Right lung (tissue), 5 donors: ENCODE results near the gene TLE2. TPM values are rescaled to one million over a fixed set of nuclear protein-coding genes. Genes with fewer than 3 reads are reported as not detected.
A peak's percentile ranks its signal among the peaks of the same experiment; 100 is the strongest.
"Not testable (repeated sequence)": the region's sequence is repeated elsewhere in the genome, so short reads cannot be mapped to it uniquely, and the experiment has no call there.

Experiments
- DNase-seq, 2 donors: peaks; one replicate each; pipeline ENCODE4 v3.0.0-alpha.2; 2013
- polyA plus RNA-seq, 5 donors: library from polyadenylated mRNA; unstranded; fragments of 120-200 nt; gene quantifications; one replicate each; pipeline versions ENCODE4 v1.2.1 to v1.2.3, GENCODE V29; 2013; ENCODE audit warnings: inconsistent platforms in 1 of 5, low replicate concordance in 1 of 5; ENCODE audit not compliant: insufficient read length in 5 of 5, insufficient read depth in 1 of 5

Gene TLE2
- polyA plus RNA-seq, 5 donors = 136 to 267 (median 184) TPM

DNA sequence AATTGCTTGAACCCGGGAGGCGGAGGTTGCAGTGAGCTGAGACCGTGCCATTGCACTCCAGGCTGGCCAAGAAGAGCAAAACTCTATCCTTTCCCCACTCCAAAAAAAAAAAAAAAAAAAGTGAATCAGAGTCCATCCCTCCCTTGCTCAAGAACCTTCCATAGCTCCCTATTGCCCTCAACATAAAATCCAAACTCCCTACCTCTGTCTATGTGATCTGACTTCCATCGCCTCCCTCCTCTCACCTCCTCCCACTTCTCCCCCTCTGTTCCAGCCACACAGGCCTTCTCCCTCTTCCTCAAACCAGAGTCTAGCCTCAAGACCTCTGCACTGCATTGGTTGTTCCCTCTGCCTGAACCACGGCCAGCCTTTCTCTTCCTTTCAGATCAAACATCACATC is 10.0 kb upstream of the TLE2 start:
- no peak for DNase-seq

DNA sequence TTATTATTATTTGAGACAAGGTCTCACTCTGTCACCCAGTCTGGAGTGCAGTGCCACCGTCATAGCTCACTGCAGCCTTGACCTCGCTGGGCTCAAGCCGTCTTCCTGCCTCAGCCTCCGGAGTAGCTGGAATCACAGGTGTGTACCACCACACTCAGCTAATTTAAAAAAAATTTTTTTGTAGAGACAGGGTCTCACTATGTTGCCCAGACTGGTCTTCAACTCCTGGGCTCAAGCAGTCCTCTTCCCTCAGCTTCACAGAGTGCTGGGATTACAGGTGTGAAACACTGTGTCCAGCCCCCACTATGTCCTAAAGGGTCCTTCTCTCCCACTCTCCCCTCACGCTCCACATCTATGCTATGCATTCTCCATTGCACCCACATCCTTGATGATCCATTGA is 9.1 kb upstream of the TLE2 start:
- DNase-seq = no peak

DNA sequence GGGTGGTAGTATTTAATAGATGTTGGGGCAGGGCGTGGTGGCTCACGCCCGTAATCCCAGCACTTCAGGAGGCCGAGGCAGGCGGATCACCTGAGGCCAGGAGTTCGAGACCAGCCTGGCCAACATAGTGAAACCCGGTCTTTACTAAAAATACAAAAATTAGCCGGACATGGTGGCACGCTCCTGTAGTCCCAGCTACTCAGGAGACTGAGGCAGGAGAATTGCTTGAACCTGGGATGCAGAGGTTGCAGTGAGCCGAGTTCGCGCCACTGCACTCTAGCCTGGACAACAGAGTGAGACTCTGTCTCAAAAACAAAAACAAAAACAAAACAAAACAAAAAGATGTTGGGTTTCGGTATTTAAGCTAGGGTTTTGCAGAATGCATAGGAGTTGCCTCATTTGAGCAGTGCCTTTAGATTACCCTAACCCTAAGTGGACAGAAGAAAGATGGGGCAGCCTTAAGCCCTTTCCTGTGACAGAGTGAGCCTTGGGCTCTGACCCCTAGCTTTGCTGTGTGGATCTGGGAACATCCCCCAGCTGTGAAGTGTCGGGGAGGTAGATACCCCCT is 8.0 kb upstream of the TLE2 start:
- not testable (repeated sequence) for DNase-seq

DNA sequence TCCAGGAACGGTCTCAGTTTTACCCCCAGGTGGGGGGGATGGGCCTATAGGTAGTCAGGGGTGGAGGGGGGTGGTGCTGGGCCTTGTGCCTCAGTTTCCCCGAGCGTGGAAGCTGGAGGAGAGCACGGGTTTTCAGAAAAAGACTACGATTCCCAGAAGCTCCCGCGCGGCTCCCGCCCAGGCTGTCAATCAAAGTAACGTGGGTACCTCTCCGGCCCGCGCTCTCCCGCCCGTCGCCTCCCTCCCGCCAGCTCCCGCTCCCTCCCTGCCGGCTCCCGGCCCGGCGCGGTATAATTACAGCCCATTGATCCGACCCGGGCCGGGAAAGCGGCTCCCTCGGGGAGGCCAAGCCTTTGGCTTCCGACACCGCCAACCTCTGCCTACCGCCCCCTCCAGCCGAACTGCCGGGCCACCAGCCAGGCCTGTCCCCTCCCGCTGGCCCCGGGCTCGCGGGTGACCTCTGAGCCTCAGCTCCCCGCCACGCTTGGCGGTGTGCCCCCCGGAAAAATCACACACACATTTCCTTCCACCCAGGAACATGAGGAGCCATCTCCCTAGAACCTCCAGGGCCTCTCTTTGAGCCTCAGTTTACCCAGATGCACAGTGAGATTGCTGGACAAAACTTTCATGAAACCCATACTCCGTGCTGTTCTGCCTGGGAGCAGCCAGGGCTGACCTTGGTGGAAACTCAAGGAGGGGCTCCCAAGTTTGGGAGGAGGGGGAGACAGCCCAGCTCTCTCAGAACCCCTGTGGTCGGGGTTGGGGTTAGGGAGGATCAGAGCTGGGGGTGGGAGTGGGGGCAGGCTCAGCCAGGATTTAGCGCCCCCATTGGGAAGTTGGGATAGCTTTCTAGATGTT is 7.3 kb upstream of the TLE2 start:
- DNase-seq = peak; percentile 96 to 97

DNA sequence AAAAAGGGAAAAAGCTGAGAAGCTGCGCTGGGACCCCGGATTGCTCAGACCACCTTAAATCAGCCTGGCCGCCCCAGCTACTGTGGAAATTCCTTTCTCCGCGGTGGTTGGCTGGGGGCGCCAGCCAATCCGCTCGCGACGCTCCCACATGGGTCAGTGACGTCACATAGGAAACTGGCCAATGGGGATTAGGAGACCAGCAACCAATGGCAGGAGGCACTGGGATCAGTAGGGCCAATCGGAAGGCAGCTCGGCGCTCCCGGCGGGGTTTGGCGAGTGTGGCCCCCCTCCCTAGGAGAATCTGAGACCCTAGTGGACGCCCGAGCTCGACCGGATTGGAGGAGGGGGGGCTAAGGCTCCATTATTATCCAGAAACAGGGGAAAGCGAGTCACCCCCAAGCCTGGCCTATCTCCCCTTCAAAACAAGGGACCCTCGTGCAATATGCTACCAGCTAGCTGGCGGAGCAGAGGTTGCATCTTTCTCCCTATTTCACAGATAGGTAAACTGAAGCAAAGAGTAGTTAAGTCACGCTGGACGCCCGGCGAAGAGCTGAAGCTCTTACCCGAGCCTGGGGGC is 6.5 kb upstream of the TLE2 start:
- DNase-seq = peak; percentile 100

DNA sequence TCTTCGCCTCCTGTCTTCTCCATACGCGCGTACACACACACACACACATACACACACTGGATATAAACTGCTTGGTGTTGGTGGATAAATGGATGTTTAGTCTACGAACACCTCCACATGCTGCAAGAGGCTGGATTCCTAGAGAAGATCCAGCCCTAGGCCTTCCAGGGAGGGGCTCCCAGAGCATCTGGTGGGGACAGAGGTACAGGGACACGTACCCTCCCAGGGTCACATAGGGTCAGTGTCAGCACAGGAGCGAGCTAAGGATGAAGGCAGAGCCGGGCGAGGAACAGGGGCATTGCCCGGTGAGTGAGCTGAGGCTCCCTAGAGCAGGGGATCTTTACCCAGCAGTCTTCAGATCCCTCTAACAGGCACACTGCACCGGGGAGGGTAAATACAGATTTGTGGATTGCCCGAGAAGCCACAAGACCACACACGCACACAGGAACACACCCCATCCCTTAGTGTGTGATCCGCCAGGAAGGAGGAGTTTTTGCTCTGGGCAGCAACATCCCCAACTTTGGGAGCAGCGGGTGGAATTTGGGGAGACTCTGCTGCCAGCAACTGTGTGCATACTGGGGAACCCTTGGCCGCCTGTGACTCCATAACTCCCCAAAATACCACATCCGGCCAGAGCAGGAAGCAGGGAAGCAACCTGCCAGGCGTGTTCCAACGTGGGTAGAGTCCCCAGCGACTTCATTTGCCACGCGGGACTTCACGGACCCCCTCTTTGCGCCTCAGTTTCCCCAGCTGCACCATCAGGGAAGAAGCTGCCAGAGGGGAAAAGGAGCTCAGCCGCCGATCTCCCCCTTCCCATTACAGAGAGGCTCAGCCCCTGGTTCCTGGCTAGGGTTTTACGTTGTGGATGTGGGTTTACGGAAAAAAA is 5.8 kb upstream of the TLE2 start:
- DNase-seq = peak; percentile 67 to 68

DNA sequence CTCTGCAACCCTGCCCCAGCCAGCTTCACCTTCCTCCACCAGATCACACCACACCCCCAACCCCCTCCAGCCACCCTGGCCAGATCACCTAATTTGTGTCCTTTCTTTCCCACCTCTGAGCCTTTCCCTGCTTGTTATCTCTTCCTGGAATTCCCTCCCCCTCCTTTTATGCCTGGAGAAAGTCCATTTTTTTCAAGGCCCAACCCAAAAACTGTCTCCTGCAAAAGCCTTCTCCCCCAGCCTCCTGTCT is 5.3 kb upstream of the TLE2 start:
- DNase-seq = no peak

DNA sequence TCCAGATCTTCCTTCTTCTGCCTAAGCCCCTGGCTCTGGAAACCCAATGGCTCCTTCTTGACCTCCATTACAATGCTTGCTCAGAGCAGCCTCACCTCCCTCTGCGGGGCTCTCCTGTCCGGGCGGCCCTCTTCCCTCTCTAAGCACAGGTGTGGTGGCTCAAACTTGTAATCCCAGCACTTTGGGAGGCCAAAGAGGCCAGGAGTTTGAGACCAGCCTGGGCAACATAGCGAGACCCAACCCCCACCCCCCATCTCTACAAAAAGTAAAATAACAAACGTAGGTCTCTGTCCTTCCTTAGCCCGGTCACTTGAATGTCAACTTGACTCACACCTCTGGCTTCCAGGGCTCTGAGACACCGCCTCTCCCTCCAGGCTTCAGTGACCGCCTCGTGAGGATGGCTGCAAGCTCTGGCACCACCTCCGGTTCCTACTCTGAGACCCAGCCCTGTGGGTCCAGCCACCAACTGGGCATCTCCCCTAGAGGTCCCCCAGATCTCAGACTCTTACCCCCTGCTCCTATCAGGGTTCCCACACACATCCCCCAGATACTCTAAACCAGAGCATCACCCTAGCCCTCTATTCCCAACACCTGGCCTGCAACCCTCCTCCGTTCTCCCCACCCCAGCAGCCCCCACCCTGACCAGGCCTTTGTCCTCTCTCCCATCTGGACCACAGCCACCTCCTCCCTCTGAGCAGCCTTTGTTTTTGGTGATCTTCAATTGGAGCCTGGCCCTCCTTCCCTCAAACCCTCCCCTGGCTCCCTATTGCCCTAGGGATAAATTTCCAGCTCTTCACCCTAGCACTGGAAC is 4.7 kb upstream of the TLE2 start:
- no peak for DNase-seq

DNA sequence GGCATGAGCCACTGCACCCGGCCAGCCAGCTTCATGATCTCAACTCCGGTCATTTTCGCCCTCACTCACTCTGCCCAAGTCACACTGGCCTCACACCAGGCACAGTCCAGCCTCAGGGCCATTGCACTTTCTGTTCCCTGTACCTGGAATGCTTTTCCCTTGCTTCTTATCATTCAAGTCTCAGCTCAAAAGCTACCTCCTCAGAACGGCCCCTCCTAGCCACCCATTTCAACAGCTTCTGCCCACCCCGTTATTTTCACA is 2.5 kb upstream of the TLE2 start:
- DNase-seq = no peak

DNA sequence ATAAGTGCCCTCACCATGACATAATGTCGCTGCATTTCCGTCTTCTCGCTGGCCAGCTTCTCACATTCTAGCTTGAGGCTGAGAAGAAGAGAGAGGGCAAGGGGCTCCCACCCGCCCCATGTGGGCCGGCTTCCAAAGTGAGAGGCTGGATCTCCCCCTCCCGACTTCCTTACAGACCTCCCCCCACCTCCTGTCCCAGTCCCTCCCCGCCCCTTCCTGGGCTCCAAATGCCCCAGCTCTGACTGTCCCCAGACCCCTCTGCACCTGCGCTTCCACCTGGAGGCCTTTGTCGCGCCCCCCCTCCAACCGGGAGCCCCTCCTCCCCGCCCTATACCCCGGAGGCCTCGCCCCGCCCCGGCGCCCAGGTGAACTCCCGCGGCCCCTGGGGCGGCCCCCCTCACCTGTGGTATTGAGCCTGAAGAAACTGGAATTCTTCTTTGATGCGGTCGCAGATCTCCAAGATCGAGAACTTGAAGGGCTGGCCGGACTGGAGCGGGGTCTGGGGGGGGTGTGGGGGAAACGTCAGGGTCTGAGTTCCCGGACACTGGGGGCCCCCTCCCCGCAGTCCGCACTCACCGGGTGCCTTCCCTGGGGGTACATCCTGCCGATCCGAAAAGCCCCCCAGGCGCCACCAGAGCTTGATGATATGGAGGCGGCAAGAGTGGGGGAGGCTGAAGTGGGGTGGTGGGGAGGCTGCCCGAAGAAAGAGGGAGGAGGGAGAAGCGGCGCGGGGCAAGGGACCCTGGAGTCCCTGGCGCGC is 595 bp downstream of the TLE2 start:
- peak; percentile 65 to 74 for DNase-seq

DNA sequence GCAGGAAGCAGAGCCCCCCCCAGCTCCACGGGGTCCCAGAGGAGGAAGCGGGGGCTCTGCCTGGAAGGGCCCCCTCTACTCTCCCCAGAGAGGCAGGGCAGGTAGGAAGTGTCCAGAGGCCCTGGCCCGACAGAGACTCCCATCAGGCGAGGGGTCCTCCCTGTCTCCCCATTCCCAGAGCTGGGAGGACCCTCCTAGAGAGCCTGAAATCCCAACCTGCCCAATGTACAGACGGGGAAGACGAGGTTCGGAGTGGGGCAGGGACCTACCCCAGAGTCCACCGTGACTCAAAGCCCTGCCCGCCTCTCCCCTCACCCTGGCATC is 1.1 kb downstream of the TLE2 start:
- DNase-seq = no peak

DNA sequence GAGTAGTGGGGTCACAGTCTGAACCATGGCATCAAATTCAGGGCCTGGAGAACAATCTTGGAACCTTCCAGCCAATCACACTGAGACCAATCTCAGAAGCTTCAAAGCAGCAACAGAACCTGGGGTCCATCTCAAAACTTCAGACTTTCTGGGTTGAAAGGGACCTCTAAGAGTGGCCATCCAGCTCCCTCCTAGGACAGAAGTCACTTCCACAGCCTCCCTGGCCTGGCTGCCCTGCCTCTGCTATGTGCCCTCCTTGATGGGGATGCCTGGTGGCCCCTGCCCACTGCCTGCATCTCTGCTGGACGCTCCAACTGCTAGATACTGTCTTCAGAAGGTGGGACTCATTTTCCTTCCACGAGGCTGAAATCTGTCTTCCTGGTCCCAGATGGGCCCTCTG is 1.8 kb downstream of the TLE2 start:
- DNase-seq = no peak

DNA sequence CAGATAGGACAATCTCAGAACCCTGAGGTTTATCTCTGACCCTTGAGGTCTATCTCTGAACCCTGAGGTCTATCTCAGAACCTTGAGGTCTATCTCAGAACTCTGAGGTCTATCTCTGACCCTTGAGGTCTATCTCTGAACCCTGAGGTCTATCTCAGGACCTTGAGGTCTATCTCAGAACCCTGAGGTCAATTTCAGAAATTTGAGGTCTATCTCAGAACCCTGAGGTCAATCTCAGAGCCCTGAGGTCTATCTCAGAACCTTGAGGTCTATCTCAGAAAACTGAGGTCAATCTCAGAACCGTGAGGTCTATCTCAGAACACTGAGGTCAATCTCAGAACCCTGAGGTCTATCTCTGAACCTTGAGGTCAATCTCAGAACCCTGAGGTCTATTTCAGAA is 2.3 kb downstream of the TLE2 start:
- DNase-seq = no peak

DNA sequence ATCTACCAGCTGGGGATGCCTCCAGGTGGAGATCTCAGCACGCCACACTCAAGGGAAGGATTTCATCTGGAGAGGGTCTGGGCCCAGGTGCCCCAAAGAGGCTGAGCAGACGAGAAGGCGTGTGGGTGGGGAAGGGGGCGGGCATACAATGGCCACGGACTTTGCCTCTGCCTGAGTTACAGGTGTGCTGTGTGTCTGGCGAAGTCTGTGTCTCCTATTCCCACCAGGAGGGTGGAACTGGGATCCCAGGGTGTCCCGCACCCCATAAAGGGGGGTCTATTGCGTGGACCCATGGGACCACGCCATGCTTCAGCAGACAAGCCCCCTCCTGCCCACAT is 3.6 kb downstream of the TLE2 start:
- no peak for DNase-seq

DNA sequence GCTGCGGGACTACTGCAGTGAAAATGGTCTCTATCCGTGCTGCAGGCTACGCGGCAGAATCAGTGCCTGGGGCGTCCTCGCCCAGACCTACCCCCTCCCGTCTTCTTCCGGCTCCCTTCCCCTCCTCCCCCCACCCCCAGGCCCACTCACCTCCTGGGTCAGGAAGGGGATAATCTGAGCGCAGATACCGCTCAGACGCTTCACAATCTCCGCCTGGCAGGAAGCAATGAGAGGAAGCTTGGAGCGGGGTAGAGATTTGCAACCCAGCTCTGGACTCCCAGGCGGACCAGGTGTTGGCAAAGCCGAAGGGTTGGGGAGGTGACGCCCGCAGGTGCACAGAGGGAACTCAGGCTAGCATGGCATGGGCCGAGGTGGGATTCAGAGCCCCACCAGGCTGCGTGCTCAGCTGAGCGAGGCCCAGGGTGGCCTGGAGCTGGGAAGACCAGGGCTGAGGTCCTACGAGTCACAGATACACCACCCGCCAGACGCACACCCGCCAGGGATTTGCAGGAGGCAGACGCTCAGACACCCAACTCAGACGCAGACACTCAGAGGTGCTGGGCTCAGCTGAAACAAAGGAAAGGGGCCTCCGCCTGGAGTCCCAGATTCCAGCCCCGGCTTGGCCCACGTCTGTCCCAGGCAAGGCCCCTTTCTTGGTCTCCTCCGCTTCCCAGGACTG is 4.1 kb downstream of the TLE2 start:
- DNase-seq = no peak

DNA sequence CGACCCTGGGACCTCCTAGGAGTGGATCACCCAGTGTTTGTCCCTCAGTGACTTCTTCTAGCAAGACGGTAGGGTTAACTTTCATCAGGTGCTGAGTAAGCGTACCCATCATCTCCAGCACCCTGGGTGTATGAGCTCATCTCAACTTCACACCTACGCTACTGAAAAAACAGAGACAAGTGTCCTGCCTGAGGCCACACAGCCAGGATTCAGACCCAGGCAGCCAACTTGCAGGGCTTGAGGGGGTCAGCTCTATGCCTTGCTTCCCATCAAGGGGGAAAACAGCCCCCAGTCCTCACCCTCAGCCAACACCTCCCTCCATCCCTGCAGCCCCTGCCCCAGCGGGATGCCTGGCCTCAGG is 4.6 kb downstream of the TLE2 start:
- DNase-seq = no peak

DNA sequence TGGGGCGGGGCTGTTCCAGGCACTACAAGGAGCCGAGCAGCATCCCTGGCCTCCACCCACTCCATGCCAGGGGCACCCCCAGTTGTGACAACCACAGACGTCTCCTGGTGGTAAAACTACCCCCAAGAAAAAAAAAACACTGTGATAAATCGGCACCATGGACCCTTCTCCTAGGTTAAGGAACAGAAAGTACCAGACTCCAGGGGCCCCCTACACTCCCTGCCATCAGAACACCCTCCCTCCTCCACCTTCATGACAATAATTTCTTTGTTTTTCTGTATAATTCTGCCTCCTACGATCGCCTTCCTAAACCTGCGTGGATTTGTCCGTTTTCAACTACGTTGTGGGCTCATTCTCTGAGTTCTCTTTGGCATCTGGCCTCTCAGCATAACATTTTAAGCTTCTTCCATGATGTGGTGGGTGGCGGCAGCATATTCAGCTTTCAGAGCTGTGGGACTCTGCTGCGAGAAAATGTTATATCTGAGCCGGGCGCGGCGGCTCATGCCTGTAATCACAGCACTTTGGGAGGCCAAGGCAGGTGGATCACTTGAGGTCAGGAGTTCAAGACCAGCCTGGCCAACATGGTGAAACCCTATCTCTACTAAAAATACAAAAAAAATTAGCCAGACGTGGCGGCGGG is 8.6 kb downstream of the TLE2 start:
- DNase-seq = no peak

DNA sequence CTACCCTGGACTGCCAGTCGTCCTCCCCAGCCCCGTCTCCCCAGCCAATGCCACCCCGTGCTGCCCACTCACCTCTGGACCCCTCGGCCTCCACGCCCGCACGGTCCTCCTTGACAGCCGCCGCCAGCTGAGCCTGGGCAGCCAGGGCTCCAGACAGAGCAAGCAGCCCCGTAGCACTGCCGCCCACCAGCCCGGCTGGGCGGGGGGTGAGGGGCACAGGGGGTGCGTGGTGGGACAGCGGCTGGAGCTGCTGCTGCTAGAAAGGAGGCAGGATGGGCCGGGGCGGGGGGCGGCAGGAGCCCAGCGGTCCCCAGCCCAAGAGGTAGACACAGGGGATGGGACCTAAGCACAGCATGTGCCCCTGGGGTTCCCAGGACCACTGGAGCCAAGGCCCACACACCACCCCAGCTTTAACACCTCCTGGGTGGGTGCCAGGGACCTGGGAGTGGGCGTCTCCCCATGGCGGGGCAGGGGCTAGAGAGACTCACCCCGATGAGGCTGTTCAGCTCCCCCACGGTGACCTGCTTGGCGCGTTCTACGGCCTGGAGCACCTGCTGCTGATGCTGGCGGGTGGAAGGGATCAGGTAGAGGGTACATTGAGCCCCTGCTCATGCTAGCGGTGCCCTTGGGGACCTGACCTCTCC is 9.7 kb downstream of the TLE2 start:
- no peak for DNase-seq

DNA sequence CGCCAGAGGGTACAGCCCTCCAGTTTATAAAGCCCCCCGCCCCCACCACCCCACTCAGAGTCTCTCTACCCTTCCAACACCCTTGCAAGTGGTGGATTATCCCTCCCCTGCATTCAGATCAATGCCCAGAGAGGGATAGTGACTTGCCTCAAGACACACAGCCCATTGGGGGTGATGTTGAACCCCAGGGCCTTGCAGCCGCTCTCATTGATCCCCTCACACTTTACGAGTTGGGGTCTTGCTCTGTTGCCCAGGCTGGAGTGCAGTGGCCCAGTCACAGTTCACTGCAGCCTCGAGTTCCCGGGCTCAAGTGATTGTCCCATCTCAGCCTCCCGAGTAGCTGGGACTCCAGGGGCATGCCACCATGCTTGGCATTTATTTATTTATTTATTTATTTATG is 11.2 kb downstream of the TLE2 start:
- DNase-seq = no peak
